ENCODE measurements around the gene MT1G.

GRCh38 chr16:56657555-56658326 lies 10.1 kb downstream of the MT1G start, which contains the start of gene MT1F:
- TF ChIP-seq CTCF (IDR thresholded peaks at IDR 0.05) (no peak), POLR2A (IDR thresholded peaks at IDR 0.05) (peak; percentile 61), POLR2AphosphoS5 (IDR thresholded peaks at IDR 0.05) (peak; percentile 40 to 61 (median 43))
